Mesenchymal stem cell (in vitro differentiated cells and primary cell): ENCODE data around the gene CALB2.

Source experiments
- DNase-seq: peaks from one replicate; pipeline ENCODE4 v3.0.0-alpha.2; 2013
- H2AFZ ChIP-seq: one replicate; pipeline ENCODE4 v1.6.1; 2013; ENCODE audit warnings: low read depth, mild to moderate bottlenecking, control low read depth, inconsistent platforms, low read length, moderate library complexity
- H2AK5ac ChIP-seq: 2 replicates; pipeline ENCODE4 v1.6.1; 2013; ENCODE audit warnings: low read length, moderate library complexity, mild to moderate bottlenecking, inconsistent platforms; ENCODE audit not compliant: severe bottlenecking
- H2BK120ac ChIP-seq: one replicate; pipeline ENCODE4 v1.6.1; 2013; ENCODE audit warnings: low read depth, mild to moderate bottlenecking, inconsistent platforms, low read length, moderate library complexity
- H2BK12ac ChIP-seq, 2 experiments: one replicate each; pipeline ENCODE4 v1.6.1; 2013; ENCODE audit warnings: inconsistent platforms in 2 of 2, low read length in 2 of 2, mild to moderate bottlenecking in 2 of 2, moderate library complexity in 2 of 2, control low read depth in 1 of 2
- H2BK15ac ChIP-seq: one replicate; pipeline ENCODE4 v1.6.1; 2013; ENCODE audit warnings: mild to moderate bottlenecking, low read depth, inconsistent platforms; ENCODE audit not compliant: poor library complexity, severe bottlenecking
- H2BK5ac ChIP-seq: 2 replicates; pipeline ENCODE4 v1.6.1; 2013; ENCODE audit warnings: low read depth, mild to moderate bottlenecking, low read length, control low read depth, inconsistent platforms; ENCODE audit not compliant: poor library complexity, severe bottlenecking
- H3K14ac ChIP-seq, 2 experiments: one replicate each; pipeline ENCODE4 v1.6.1; 2013; ENCODE audit warnings: inconsistent platforms in 2 of 2, low read length in 2 of 2, control low read depth in 1 of 2, mild to moderate bottlenecking in 1 of 2, moderate library complexity in 1 of 2
- H3K18ac ChIP-seq, 2 experiments: one replicate each; pipeline ENCODE4 v1.6.1; 2013; ENCODE audit warnings: inconsistent platforms in 2 of 2, low read length in 2 of 2, control low read depth in 1 of 2, low read depth in 1 of 2, mild to moderate bottlenecking in 1 of 2
- H3K23ac ChIP-seq, 2 experiments: one replicate each; pipeline ENCODE4 v1.6.1; 2013; ENCODE audit warnings: inconsistent platforms in 2 of 2, low read length in 2 of 2, mild to moderate bottlenecking in 2 of 2, moderate library complexity in 2 of 2, control low read depth in 1 of 2
- H3K27ac ChIP-seq: 2 replicates; pipeline ENCODE4 v1.5.1; 2013; ENCODE audit warnings: mild to moderate bottlenecking, moderate library complexity, low read length, control low read depth, inconsistent platforms; ENCODE audit not compliant: poor library complexity, severe bottlenecking
- H3K27me3 ChIP-seq, 2 experiments: 2 replicates each; pipeline versions ENCODE4 v1.6.1 to v1.7.0; 2013; ENCODE audit warnings: low read length in 2 of 2, mild to moderate bottlenecking in 2 of 2, moderate library complexity in 2 of 2, control low read depth in 1 of 2, inconsistent platforms in 1 of 2; ENCODE audit not compliant: control insufficient read depth in 1 of 2, insufficient read depth in 1 of 2
- H3K36me3 ChIP-seq, 2 experiments: 2 replicates each; pipeline versions ENCODE4 v1.6.1 to v1.7.0; 2013; ENCODE audit warnings: low read length in 2 of 2, control low read depth in 1 of 2, inconsistent platforms in 1 of 2, low read depth in 1 of 2, mild to moderate bottlenecking in 1 of 2; ENCODE audit not compliant: insufficient read depth in 2 of 2, control insufficient read depth in 1 of 2
- H3K4ac ChIP-seq, 2 experiments: one replicate each; pipeline ENCODE4 v1.6.1; 2013; ENCODE audit warnings: inconsistent platforms in 2 of 2, low read length in 2 of 2, mild to moderate bottlenecking in 2 of 2, moderate library complexity in 2 of 2, control low read depth in 1 of 2, low read depth in 1 of 2
- H3K4me1 ChIP-seq: 2 replicates; pipeline ENCODE4 v1.6.1; 2013; ENCODE audit warnings: low read depth, low read length, control low read depth; ENCODE audit not compliant: control insufficient read depth, insufficient read depth
- H3K4me2 ChIP-seq: 2 replicates; pipeline ENCODE4 v1.6.1; 2013; ENCODE audit warnings: low read length, mild to moderate bottlenecking, inconsistent platforms; ENCODE audit not compliant: poor library complexity, severe bottlenecking
- H3K4me3 ChIP-seq, 2 experiments: 2 replicates each; pipeline versions ENCODE4 v1.5.1 to v1.7.0; 2013; ENCODE audit warnings: low read length in 2 of 2, mild to moderate bottlenecking in 2 of 2, control low read depth in 1 of 2, low read depth in 1 of 2; ENCODE audit not compliant: insufficient read depth in 1 of 2
- H3K79me1 ChIP-seq: replicated peaks from 2 replicates; pipeline ENCODE4 v1.6.1; 2013; ENCODE audit warnings: mild to moderate bottlenecking, control low read depth, low read length, inconsistent platforms; ENCODE audit not compliant: poor library complexity, severe bottlenecking
- H3K9ac ChIP-seq: 2 replicates; pipeline ENCODE4 v1.7.0; 2013; ENCODE audit warnings: mild to moderate bottlenecking, low read length, moderate library complexity
- H3K9me3 ChIP-seq: 2 replicates; pipeline ENCODE4 v1.7.0; 2013; ENCODE audit warnings: mild to moderate bottlenecking, low read length; ENCODE audit not compliant: control insufficient read depth
- H4K8ac ChIP-seq: one replicate; pipeline ENCODE4 v1.6.1; 2013; ENCODE audit warnings: inconsistent platforms, mild to moderate bottlenecking, low read length, moderate library complexity
- H4K91ac ChIP-seq: one replicate; pipeline ENCODE4 v1.6.1; 2013; ENCODE audit warnings: mild to moderate bottlenecking, low read length, inconsistent platforms
- WGBS: methylation state at CpG from one replicate; pipeline ENCODE4 v1.1.7; 2013; ENCODE audit warnings: mixed read lengths; 5-methylcytosine and 5-hydroxymethylcytosine counted together

CALB2 gene

DNA sequence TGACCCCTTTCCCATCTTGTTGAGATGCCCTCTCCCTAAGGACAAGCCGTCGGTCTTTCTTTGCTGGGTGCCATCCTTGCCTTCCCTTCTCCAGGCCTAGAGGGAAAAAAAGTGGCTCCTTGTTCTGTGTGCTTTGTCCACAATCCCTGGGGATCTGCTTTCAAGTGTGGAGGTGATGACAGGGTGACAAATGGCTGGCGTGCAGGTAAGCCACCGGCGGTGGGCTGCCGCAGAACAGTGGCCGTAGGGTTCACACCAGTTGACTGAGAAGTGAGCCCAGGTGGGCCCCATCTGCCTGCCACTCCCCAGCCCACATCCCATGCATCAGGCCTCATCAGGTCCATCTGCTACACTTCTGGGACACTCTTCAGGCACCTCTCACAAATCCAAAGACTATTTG lies 11.4 kb upstream of the CALB2 start:
- no peak overlapping the region for H3K23ac ChIP-seq
- no peak overlapping the region for H3K18ac ChIP-seq
- no peak overlapping the region for H4K91ac ChIP-seq
- no peaks in the 10 kb centered on the region for H3K4me1 ChIP-seq
- no peak for DNase-seq
- H3K79me1 ChIP-seq, result no peaks in the 10 kb centered on the region
- no peak overlapping the region for H2AK5ac ChIP-seq
- no peak overlapping the region for H4K8ac ChIP-seq
- no peak overlapping the region for H3K4me2 ChIP-seq
- H2AFZ ChIP-seq, result no peak overlapping the region
- no peak overlapping the region for H2BK120ac ChIP-seq
- H3K4me3 ChIP-seq, result no peak overlapping the region
- 90% methylated on average over 7 of the region's 7 CpGs for WGBS
- no peak overlapping the region for H3K9ac ChIP-seq
- H3K27me3 ChIP-seq, result peaks cover 0 to 20% of the 10 kb centered on the region in 2 experiments
- no peak overlapping the region for H3K4ac ChIP-seq
- H2BK12ac ChIP-seq, result no peak overlapping the region
- H3K14ac ChIP-seq, result no peak overlapping the region
- no peaks in the 10 kb centered on the region for H3K36me3 ChIP-seq
- no peaks in the 10 kb centered on the region for H3K9me3 ChIP-seq
- H2BK5ac ChIP-seq, result no peak overlapping the region
- no peak overlapping the region for H2BK15ac ChIP-seq
- no peak overlapping the region for H3K27ac ChIP-seq

DNA sequence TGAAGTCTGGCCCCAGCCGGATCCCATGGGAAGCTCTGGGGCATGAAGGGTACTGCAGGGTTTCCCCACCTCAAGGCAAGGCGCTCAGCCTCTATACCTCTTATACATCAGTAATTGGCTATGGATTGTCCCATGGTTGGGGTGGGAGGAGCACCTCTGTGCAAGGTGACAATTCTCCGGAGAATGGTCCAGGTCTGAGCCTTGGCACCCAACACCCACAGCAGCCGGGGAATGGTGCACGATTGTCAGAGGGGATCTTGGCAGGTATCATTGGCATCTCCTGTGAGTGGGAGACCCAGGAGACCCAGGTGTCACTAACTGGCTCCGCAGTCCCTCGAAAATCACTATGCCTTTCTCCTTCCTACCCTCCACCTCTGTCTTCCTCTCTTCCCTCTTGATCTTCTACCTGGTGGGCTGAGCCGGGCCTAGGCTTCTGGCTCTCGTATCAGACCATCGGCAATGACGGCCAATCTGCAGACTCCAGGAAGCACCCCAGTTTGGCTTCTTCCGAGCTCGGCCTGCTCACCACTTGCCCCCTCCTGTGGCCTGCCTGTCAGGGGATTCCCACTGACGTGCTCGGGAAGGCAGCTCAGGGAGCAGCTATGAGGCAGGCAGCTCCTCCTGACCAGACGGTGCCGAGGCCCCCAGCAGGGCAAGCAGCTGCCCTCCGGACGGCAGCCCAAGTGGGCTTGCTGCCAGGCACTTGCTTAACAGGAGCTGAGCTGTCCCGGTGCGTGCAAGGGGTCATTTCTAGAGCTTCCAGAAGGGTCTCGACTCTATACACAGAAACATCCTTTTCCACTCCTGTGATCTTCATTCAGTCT lies 10.0 kb upstream of the CALB2 start:
- H3K27ac ChIP-seq, result no peak overlapping the region
- H3K4me2 ChIP-seq, result no peak overlapping the region
- H3K4me1 ChIP-seq, result no peaks in the 10 kb centered on the region
- no peak overlapping the region for H2BK15ac ChIP-seq
- peaks cover 5 to 32% of the 10 kb centered on the region in 2 experiments for H3K27me3 ChIP-seq
- H3K18ac ChIP-seq, result no peak overlapping the region
- no peak overlapping the region for H2BK12ac ChIP-seq
- H3K9ac ChIP-seq, result no peak overlapping the region
- H3K79me1 ChIP-seq, result no peaks in the 10 kb centered on the region
- DNase-seq, result no peak
- H2AFZ ChIP-seq, result no peak overlapping the region
- H2BK120ac ChIP-seq, result no peak overlapping the region
- H3K4ac ChIP-seq, result no peak overlapping the region
- no peak overlapping the region for H3K14ac ChIP-seq
- H3K36me3 ChIP-seq, result no peaks in the 10 kb centered on the region
- H3K9me3 ChIP-seq, result peaks cover 3% of the 10 kb centered on the region
- no peak overlapping the region for H2AK5ac ChIP-seq
- WGBS, result 79% methylated on average over 21 of the region's 22 CpGs
- H2BK5ac ChIP-seq, result no peak overlapping the region
- H4K91ac ChIP-seq, result no peak overlapping the region
- H3K23ac ChIP-seq, result no peak overlapping the region
- H3K4me3 ChIP-seq, result no peak overlapping the region
- no peak overlapping the region for H4K8ac ChIP-seq

DNA sequence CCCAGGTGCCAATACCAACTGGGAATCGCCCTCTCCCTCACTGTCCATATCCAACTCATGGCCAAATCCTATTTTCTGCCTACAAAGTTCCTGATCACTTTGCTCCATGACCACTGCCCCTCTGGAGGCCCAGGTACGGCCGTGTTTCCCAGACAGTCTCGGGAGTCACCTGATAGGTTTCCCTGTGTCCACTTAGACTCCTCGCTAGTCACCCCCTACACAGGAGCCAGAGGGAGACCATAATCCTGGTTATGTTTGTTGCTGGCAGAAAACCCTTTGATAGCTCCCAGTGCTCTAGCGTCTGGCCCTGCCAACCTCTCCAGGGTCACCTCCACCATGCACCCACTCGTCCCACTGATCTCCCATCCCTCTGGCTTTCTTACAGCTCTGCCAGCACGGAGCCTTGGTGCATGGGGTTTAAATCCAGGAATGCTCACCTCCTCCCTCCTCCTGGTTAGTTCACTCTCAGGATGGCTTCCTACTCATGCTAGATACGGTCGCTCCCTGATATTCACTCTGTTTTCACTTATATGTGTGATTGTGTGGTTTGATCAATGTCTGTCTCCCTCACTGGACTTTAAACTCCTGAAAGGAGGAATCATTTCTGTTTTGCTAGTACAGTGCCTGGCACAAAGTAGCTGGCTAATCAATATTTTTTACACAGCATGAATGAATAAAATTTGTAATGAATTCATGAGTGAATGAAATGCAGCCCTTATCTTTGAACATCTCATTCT lies 7.5 kb upstream of the CALB2 start:
- H3K9ac ChIP-seq, result no peak overlapping the region
- H2BK120ac ChIP-seq, result no peak overlapping the region
- no peak overlapping the region for H2AFZ ChIP-seq
- WGBS, result 59% methylated on average over 8 of the region's 10 CpGs
- H2BK5ac ChIP-seq, result no peak overlapping the region
- no peak overlapping the region for H3K23ac ChIP-seq
- H3K4ac ChIP-seq, result no peak overlapping the region
- H2AK5ac ChIP-seq, result no peak overlapping the region
- H3K79me1 ChIP-seq, result no peaks in the 10 kb centered on the region
- H2BK15ac ChIP-seq, result no peak overlapping the region
- no peak overlapping the region for H2BK12ac ChIP-seq
- peaks cover 3% of the 10 kb centered on the region for H3K9me3 ChIP-seq
- no peak overlapping the region for H3K14ac ChIP-seq
- H3K27ac ChIP-seq, result no peak overlapping the region
- no peak for DNase-seq
- no peaks in the 10 kb centered on the region for H3K36me3 ChIP-seq
- no peak overlapping the region for H4K8ac ChIP-seq
- H3K4me3 ChIP-seq, result no peak overlapping the region
- no peak overlapping the region for H3K4me2 ChIP-seq
- no peaks in the 10 kb centered on the region for H3K4me1 ChIP-seq
- H3K27me3 ChIP-seq, result peaks cover 22 to 49% of the 10 kb centered on the region in 2 experiments
- H3K18ac ChIP-seq, result no peak overlapping the region
- H4K91ac ChIP-seq, result no peak overlapping the region

DNA sequence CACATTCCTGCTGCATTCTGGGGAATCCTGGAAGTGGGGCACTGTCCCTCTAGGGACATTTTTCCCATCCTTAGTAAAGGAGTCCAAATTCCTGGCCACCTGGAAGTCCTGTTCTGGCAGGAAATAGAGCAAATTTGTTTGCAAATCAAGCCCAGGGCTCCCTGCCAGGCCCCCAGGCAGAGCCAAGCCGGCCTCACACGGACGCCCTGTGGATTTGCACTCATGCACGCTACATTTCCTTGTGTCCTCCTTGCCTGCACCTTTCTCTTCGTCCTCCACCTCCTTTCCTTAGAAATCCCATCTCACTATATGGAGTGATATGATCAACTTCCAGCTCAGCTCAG lies 7.0 kb upstream of the CALB2 start:
- Histone ChIP-seq H3K18ac (no peak overlapping the region), H3K27ac (no peak overlapping the region), H3K4me3 (no peak overlapping the region), H3K9ac (no peak overlapping the region), H3K79me1 (no peaks in the 10 kb centered on the region), H3K27me3 (peaks cover 27 to 54% of the 10 kb centered on the region in 2 experiments), H3K14ac (no peak overlapping the region), H3K23ac (no peak overlapping the region), H3K4me2 (no peak overlapping the region), H4K91ac (no peak overlapping the region), H3K4me1 (no peaks in the 10 kb centered on the region), H2BK5ac (no peak overlapping the region), H3K9me3 (peaks cover 3% of the 10 kb centered on the region), H3K36me3 (no peaks in the 10 kb centered on the region), H2BK120ac (no peak overlapping the region), H2AK5ac (no peak overlapping the region), H2BK12ac (no peak overlapping the region), H2BK15ac (no peak overlapping the region), H4K8ac (no peak overlapping the region), H2AFZ (no peak overlapping the region), H3K4ac (no peak overlapping the region)
- no peak for DNase-seq
- 40% methylated on average over 4 of the region's 5 CpGs for WGBS
